PC-9 (cell line): ENCODE measurements around the gene KIF14. TPM values are rescaled to one million over a fixed set of nuclear protein-coding genes. Genes with fewer than 3 reads are reported as not detected.

ENCODE experiments used
- BruUV-seq: library from RNA; stranded (reverse); fragments of 400-500 nt; replicated peaks from 2 replicates; lab custom pipeline; 2021; lab: Mats Ljungman, UMichigan
- CTCF ChIA-PET: fragments of 300-600 bp; sonication (Branson Sonifier 250); formaldehyde crosslinking; loops from one replicate; lab custom pipeline; 2022; ENCODE audit warnings: antibody characterized with exemption; lab: Charles Lee
- POLR2A ChIA-PET: fragments of 300-600 bp; sonication (Branson Sonifier 250); formaldehyde crosslinking; loops from one replicate; lab custom pipeline; 2022; ENCODE audit warnings: antibody characterized with exemption; ENCODE audit not compliant: unreplicated experiment; lab: Charles Lee
- DNase-seq, 2 experiments: peaks; one replicate each; pipeline versions ENCODE4 v3.0.0 to v3.0.0-alpha.2; 2015 to 2022; ENCODE audit warnings: mixed read lengths in 1 of 2
- H2AFZ ChIP-seq: fragments of 200-600 bp; sonication (generic); 2 replicates; pipeline ENCODE4 v1.8.1; 2017; ENCODE audit warnings: antibody characterized with exemption
- H3F3A ChIP-seq: fragments of 200-600 bp; sonication (generic); 2 replicates; pipeline ENCODE4 v1.8.1; 2017; ENCODE audit warnings: antibody characterized with exemption, mild to moderate bottlenecking, low read depth; ENCODE audit not compliant: insufficient read depth
- H3K27ac ChIP-seq: fragments of 200-600 bp; sonication (generic); 2 replicates; pipeline ENCODE4 v1.6.1; 2016; ENCODE audit warnings: mixed run types
- H3K27me3 ChIP-seq: fragments of 200-600 bp; sonication (generic); 2 replicates; pipeline ENCODE4 v1.6.1; 2016; ENCODE audit warnings: low read depth, mixed run types; ENCODE audit not compliant: insufficient read depth
- H3K36me3 ChIP-seq: fragments of 200-600 bp; sonication (generic); 2 replicates; pipeline ENCODE4 v1.6.1; 2016; ENCODE audit warnings: low read depth, mixed run types
- H3K4me1 ChIP-seq: fragments of 200-600 bp; sonication (generic); replicated peaks from 2 replicates; pipeline ENCODE4 v1.6.1; 2016; ENCODE audit warnings: mixed run types; ENCODE audit not compliant: insufficient read depth
- H3K4me2 ChIP-seq: fragments of 200-600 bp; sonication (generic); 2 replicates; pipeline ENCODE4 v1.6.1; 2017; ENCODE audit warnings: mixed run types
- H3K4me3 ChIP-seq: fragments of 200-600 bp; sonication (generic); 2 replicates; pipeline ENCODE4 v1.6.1; 2016; ENCODE audit warnings: mixed run types
- H3K79me2 ChIP-seq: fragments of 200-600 bp; sonication (generic); 2 replicates; pipeline ENCODE4 v1.6.1; 2017; ENCODE audit warnings: low read depth, mixed run types
- H3K9me2 ChIP-seq: fragments of 200-600 bp; sonication (generic); 2 replicates; pipeline ENCODE4 v1.8.1; 2017; ENCODE audit warnings: mild to moderate bottlenecking; ENCODE audit not compliant: insufficient read depth
- H3K9me3 ChIP-seq: fragments of 200-600 bp; sonication (generic); 2 replicates; pipeline ENCODE4 v1.8.1; 2016; ENCODE audit warnings: low read depth; ENCODE audit not compliant: insufficient read depth
- H4K20me1 ChIP-seq: fragments of 200-600 bp; sonication (generic); 2 replicates; pipeline ENCODE4 v1.8.1; 2017; ENCODE audit not compliant: insufficient read depth
- CTCF ChIP-seq: fragments of 200-600 bp; sonication (generic); conservative IDR thresholded peaks from 2 replicates; pipeline ENCODE4 v1.6.1; 2017; ENCODE audit warnings: mixed run types, antibody characterized with exemption, mild to moderate bottlenecking, moderate library complexity
- EZH2 ChIP-seq: fragments of 200-600 bp; sonication (generic); IDR thresholded peaks from 2 replicates; pipeline ENCODE4 v1.8.0; 2017; ENCODE audit warnings: antibody characterized with exemption, low read depth
- intact Hi-C: fragments of 100-400 bp; cut with micrococcal nuclease; formaldehyde crosslinking; loops from one replicate; pipeline ENCODE4 v1.10.0; 2022; ENCODE audit not compliant: unreplicated experiment
- total RNA-seq: library from RNA; stranded (reverse); gene quantifications from 2 replicates; pipeline ENCODE4 v1.2.3, GENCODE V29; 2021

Gene KIF14
- total RNA-seq, 1 experiment from 2014 or later, result 30.0 TPM

- ChIA-PET POLR2A (no interaction called here), CTCF (no interaction called here)
- no peaks in the 10 kb centered on the region for H3K79me2 ChIP-seq
- H3K4me1 ChIP-seq, result no peaks in the 10 kb centered on the region
- no peaks in the 10 kb centered on the region for H3K27me3 ChIP-seq
- no peaks in the 10 kb centered on the region for H4K20me1 ChIP-seq
- no peak overlapping the region for H3K4me3 ChIP-seq
- no peak overlapping the region for H3K4me2 ChIP-seq
- intact Hi-C loops, result no loop called here
- H3K36me3 ChIP-seq, result peaks cover 26% of the 10 kb centered on the region; the same call in 1 of the 2 replicates
- no TSS peak for BruUV-seq
- no peak overlapping the region for H2AFZ ChIP-seq
- no peak overlapping the region for H3K27ac ChIP-seq
- DNase-seq, result no peak
- no peaks in the 10 kb centered on the region for H3K9me3 ChIP-seq
- no peaks in the 10 kb centered on the region for H3K9me2 ChIP-seq
- no peak for TF ChIP-seq CTCF
- H3F3A ChIP-seq, result peaks cover 7% of the 10 kb centered on the region; the same call in 1 of the 2 replicates
These were observed 56.2 kb downstream of the KIF14 start for GRCh38 chr1:200564319-200564718.

GRCh38 chr1:200561856-200562214 is 58.7 kb downstream of the KIF14 start:
- H3K36me3 ChIP-seq, result peaks cover 19% of the 10 kb centered on the region; the same call in 1 of the 2 replicates
- H3K27me3 ChIP-seq, result no peaks in the 10 kb centered on the region
- POLR2A ChIA-PET, result no interaction called here
- H3K4me2 ChIP-seq, result no peak overlapping the region
- H3F3A ChIP-seq, result peaks cover 2% of the 10 kb centered on the region; the same call in 1 of the 2 replicates
- H3K9me2 ChIP-seq, result no peaks in the 10 kb centered on the region
- no peaks in the 10 kb centered on the region for H3K4me1 ChIP-seq
- no peak overlapping the region for H2AFZ ChIP-seq
- H3K9me3 ChIP-seq, result no peaks in the 10 kb centered on the region
- intact Hi-C loops, result no loop called here
- no peaks in the 10 kb centered on the region for H3K79me2 ChIP-seq
- CTCF ChIA-PET, result no interaction called here
- H4K20me1 ChIP-seq, result no peaks in the 10 kb centered on the region
- no peak overlapping the region; the same call in 1 of the 2 replicates for H3K27ac ChIP-seq
- TF ChIP-seq EZH2 (no peak), CTCF (no peak)
- no TSS peak for BruUV-seq
- H3K4me3 ChIP-seq, result no peak overlapping the region
- no peak for DNase-seq

- Histone ChIP-seq H3K4me2 (no peak overlapping the region), H4K20me1 (no peaks in the 10 kb centered on the region), H3K9me3 (no peaks in the 10 kb centered on the region), H3K9me2 (no peaks in the 10 kb centered on the region), H3K27ac (no peak overlapping the region), H3K36me3 (0 out of 2 replicates have a peak, but pooled peaks cover 10% of the 10 kb centered on the region), H3F3A (peaks cover 12% of the 10 kb centered on the region; the same call in 1 of the 2 replicates), H2AFZ (no peak overlapping the region), H3K79me2 (no peaks in the 10 kb centered on the region), H3K4me1 (no peaks in the 10 kb centered on the region), H3K4me3 (no peak overlapping the region), H3K27me3 (no peaks in the 10 kb centered on the region)
- intact Hi-C loops, result loop anchor here (5.0 to 10.0 kb wide), 2 partner anchors 53 to 556 kb away; partner anchors contain the start of gene CACNA1S
- POLR2A ChIA-PET, result no interaction called here
- no TSS peak for BruUV-seq
- DNase-seq, result peak in 1 of 2 experiments; percentile 43
- CTCF ChIA-PET, result interaction anchor here (0.6 to 1.1 kb wide), 6 partner anchors 9 to 413 kb away, joined by 3 to 4 read pairs (median 3); partner anchors contain the start of gene KIF14
- TF ChIP-seq EZH2, result no peak
- TF ChIP-seq CTCF, result peak; percentile 71
These were observed 61.6 kb downstream of the KIF14 start for GRCh38 chr1:200558866-200559459.
